HG03457 (cell line): ENCODE measurements around the gene KLHL10.

Experiments used
- ATAC-seq: cut with Tn5 transposase; IDR thresholded peaks from one replicate; pipeline ENCODE4 v1.9.1; 2021; ENCODE audit warnings: moderate number of reproducible peaks; ENCODE audit not compliant: unreplicated experiment

The KLHL10 gene

DNA sequence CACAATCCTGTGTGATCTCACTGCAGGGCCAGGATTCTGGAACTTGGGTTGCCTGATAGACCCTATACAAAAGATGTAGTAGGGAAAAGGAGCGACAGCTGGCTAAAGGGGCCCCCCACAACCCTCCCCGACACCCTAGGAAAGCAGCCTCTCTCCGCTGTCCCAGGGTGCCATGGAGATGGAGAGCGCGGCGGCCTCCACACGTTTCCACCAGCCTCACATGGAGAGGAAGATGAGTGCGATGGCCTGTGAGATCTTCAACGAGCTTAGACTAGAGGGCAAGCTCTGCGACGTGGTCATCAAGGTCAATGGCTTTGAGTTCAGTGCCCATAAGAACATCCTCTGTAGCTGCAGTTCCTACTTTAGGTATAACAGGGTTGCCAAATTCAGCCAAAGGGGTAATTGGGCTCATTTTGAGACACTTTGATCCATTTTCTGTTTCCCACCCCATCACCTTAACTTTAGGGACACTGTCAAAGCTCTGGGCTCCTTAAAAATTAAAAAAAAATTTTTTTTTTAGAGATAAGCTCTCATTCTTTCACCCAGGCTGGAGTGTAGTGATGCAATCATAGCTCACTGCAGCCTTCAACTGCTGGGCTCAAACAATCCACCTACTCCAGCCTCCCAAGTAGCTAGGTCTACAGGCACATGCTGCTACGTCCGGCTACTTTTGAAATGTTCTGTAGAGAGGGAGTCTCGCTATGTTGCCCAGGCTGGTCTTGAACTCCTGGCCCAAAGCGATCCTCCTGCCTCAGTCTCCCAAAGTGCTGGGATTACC is at the start of gene KLHL10:
Gene KLHL10, plus strand, starts transcription at position 65 of the 778 bp plus-strand sequence. Its CDS starts 108 bp downstream, at position 173.
- ATAC-seq: no peak

DNA sequence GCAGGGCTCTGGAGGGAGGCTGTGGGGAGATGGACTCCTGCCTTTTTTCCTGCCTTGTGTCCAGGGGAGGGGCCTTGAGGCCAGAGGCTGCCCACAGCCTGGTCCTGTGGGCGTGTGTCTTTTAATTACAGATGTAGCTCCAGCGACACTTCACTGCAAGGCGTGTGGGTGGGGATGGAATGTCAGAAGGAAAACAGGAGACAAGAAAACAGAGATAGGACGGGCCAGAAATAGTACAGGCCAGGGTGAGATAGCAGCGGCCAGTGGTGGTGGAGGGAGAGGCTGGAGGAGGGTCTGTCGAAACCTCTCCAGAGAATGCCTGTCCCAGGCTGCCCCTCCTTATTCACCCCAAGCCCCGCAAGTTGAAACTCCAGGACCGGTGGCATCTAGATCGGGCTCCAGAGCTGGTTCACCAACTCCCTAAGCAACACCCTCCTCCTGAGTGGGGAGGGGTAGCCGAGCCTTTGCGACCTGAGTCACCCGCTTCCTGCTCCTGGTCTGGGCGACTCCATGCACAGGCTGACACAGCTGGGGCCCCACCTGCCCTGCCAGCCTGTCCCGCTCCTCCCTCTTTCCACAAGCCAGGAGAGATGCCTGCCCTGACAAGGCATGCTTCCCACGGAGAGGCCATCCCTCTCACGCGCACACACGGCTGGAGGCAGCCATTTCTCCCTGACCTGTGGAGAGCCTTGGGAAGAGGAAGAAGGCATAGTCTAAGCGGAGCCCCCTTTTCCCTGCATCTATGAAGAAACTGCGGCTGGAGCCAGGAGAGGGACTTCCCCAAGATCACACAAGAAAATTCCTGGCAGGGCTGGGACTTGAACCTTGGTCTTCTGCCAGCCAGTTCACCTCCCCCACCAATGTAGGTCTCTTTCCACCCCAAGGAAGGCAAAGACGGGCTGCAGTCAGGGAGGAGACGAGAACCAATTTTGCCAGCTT is 44.5 kb upstream of the KLHL10 start:
- ATAC-seq: no peak

DNA sequence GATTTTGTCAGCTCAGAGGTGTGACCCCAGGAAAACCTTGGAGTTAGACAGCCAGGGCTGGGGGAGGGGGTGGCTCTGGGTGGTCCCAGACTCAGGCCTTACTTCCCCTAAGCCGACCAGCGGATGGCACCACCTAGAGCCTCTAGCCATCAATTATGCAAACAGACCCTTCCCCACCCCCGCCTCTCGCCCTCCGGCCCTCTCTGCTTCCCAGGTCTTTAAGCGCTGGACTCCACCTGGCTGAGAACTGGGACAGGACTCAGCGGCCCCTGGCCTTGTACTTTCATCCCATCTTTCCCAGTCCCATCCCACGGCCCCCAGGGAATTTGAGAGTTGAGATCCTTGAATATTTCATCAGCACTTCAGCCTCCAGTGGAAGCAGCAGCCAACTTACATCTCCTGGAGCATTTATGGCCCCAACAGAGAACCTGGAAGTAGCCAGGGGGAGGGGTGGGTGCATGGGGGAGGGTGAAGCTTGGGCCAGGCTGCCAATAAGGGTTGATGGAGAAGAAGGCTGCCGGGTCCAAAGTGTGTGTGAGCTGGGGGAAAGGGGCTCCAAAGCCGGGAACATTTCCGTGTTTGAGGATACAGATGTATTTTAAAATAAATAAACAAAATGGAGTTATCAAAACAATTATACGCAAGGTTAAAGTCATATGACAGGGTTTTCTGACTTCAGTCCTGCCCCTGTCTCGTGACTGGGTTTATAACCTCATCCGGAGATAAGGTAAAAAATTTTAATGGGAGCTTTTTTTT is 43.7 kb upstream of the KLHL10 start:
- ATAC-seq: no peak

- no peak for ATAC-seq
Measured at GRCh38 chr17:41794540-41794975, 43.1 kb upstream of the KLHL10 start.

GRCh38 chr17:41796121-41796895 is 41.3 kb upstream of the KLHL10 start:
- ATAC-seq: no peak

GRCh38 chr17:41797377-41797776 is 40.2 kb upstream of the KLHL10 start:
- ATAC-seq: no peak

DNA sequence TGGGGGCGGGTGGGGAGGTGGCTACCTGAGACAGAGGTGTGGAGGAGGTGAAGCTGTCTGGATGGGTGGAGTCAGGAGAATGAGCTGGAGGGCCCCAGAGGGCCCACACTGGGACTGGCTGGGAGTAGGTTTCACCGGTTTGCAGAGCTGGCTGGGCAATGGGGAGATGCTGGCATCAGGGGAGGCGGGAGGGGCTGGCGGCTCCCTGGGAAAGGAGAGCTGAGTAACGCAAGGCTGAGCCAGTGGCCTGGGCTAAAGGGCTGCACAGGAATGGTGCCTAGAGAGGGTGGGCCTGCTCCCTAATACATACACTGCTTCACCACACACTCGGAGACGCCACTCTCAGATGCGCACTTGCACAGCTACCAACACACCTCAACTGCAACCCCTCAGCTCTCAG is 38.3 kb upstream of the KLHL10 start:
- no peak for ATAC-seq

DNA sequence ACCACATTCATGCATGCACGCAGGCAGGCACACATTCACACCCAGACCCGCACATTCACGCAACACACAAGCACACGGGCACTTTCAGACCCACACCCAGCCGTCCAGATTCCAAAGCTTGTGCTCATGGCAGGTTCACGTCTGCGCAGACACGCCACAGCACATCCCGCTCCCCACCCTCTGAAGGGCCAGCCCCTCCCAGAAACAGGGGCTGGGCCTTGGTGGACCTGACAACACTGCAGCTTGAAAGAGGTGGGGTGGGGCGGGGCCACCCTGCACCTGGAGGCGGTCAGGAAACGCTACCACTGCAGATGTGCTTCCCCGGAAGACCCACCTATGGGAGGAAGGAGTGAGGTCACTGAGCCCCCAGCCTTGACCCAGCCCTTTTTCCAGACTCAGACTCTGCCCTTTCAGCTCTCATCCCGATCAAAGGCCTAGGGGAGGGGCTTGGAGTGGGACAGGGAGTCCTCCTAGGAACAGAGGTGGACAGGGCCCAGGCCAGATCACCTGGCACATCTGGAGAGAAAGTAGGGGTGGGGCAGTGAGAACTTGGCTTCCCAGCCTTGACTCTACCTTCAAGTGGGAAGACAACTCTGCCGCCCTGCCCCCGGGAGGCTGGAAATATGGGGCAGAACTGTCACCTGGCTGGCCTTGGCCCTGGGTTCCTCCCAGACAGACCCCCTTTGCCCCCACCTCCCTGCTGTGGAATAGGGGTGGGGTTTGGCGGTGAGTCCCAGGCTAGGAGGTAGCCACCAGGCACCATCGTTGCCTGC is 36.8 kb upstream of the KLHL10 start:
- no peak for ATAC-seq

GRCh38 chr17:41801374-41802271 is 36.0 kb upstream of the KLHL10 start:
- ATAC-seq: no peak

GRCh38 chr17:41803049-41804020 is 34.3 kb upstream of the KLHL10 start:
- no peak for ATAC-seq

- no peak for ATAC-seq
Measured at GRCh38 chr17:41806685-41807445, 30.8 kb upstream of the KLHL10 start.

GRCh38 chr17:41810659-41811548 is 26.7 kb upstream of the KLHL10 start:
- ATAC-seq: peak; percentile 13

DNA sequence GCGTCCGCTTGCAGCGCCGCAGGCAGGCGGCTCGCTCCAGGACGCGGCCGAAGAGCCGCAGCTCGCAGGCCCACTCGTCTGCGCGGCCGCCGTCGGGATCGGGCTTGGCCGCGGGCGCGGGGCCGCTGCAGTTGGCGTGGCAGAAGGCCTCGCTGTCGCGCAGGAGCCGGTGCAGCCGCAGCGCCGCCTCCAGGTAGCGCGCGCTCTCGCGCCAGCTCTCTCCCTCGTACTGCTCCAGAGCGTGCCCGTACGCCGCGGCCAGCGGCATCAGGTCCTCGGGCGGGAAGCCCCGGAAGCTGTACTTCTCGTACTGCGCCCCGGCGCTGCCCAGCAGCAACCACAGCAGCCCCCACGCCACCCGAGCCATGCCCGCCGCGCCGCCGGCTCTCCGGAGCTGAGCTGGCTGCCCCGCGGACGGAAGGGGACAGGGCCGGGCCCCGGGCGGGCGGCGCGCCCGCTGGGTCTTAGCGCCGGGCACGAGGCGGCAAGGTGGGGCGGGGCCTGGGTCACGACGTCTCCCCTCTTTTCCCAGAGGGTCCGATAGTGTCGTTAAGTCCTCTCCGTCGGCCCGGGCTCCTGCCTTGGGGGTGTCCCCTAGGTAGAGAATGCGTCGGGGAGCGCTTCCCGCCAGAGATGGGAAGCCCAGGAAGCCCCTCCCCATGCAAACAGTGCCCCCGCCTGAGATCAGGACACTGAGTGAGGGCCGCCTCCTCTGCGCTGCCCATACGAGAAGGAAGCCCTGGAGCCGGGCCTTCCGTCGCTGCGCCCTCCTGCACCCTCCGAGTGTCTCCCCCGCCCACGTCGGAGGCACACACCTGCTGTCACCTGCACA is 25.9 kb upstream of the KLHL10 start, which contains the start of gene P3H4:
Gene P3H4, minus strand, starts transcription at position 401 of the 832 bp plus-strand sequence. Its CDS starts 34 bp downstream, at position 367.
- ATAC-seq: peak; percentile 48

DNA sequence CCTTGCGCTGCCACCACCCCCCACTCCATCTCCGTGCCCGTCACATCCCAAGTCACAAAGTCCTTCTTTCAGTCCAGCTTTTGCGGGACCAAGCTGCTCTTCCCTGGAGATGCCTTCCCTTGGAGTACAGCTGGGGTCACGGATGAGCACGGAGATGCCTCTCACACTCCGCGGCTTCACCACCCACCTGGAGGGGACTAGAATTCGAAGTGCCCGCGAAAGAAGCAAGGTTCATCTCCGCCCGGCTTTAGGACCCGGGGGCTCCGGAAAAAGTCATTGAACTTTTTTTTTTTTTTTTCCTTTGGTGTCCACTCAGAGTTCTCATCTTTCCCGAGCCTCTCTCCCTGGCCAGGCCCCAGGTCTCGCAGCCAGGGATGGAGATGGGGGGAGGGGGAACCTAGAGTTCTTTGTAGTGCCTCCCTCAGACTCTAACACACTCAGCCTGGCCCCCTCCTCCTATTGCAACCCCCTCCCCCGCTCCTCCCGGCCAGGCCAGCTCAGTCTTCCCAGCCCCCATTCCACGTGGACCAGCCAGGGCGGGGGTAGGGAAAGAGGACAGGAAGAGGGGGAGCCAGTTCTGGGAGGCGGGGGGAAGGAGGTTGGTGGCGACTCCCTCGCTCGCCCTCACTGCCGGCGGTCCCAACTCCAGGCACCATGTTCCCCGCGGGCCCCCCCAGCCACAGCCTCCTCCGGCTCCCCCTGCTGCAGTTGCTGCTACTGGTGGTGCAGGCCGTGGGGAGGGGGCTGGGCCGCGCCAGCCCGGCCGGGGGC is 25.1 kb upstream of the KLHL10 start, which contains the start of gene FKBP10:
Gene FKBP10, plus strand, starts transcription at position 624 of the 771 bp plus-strand sequence. Its CDS starts 31 bp downstream, at position 655.
- no peak for ATAC-seq
